HG03565 (cell line): ENCODE results near the gene CACNA2D1.
"Not testable (repeated sequence)": the region's sequence is repeated elsewhere in the genome, so short reads cannot be mapped to it uniquely, and the experiment has no call there.

Experiments
- ATAC-seq: cut with Tn5 transposase; IDR thresholded peaks from one replicate; pipeline ENCODE4 v1.9.1; 2021; ENCODE audit warnings: mild to moderate bottlenecking, moderate library complexity; ENCODE audit not compliant: unreplicated experiment

The CACNA2D1 gene

GRCh38 chr7:82053453-82054032 is 390.0 kb downstream of the CACNA2D1 start:
- no peak for ATAC-seq

- ATAC-seq: no peak
These were observed 392.0 kb downstream of the CACNA2D1 start for GRCh38 chr7:82051601-82052000.

- no peak for ATAC-seq
These were observed 392.8 kb downstream of the CACNA2D1 start for GRCh38 chr7:82050792-82051191.

- ATAC-seq: no peak
These were observed 393.6 kb downstream of the CACNA2D1 start for GRCh38 chr7:82049891-82050533.

- no peak for ATAC-seq
These were observed 394.1 kb downstream of the CACNA2D1 start for GRCh38 chr7:82049442-82049841.

GRCh38 chr7:82044497-82045080 is 399.0 kb downstream of the CACNA2D1 start:
- peak; percentile 63 for ATAC-seq

- no peak for ATAC-seq
These were observed 404.0 kb downstream of the CACNA2D1 start for GRCh38 chr7:82039621-82040020.

GRCh38 chr7:82036146-82036886 is 407.3 kb downstream of the CACNA2D1 start:
- ATAC-seq: no peak

- ATAC-seq: no peak
These were observed 408.1 kb downstream of the CACNA2D1 start for GRCh38 chr7:82035456-82035855.

- ATAC-seq: no peak
These were observed 410.7 kb downstream of the CACNA2D1 start for GRCh38 chr7:82032901-82033300.

- no peak for ATAC-seq
These were observed 414.2 kb downstream of the CACNA2D1 start for GRCh38 chr7:82029236-82029913.

- no peak for ATAC-seq
These were observed 415.5 kb downstream of the CACNA2D1 start for GRCh38 chr7:82028097-82028496.

GRCh38 chr7:82021713-82022112 is 421.9 kb downstream of the CACNA2D1 start:
- no peak for ATAC-seq

GRCh38 chr7:82021036-82021435 is 422.5 kb downstream of the CACNA2D1 start:
- ATAC-seq: no peak

- ATAC-seq: no peak
These were observed 423.8 kb downstream of the CACNA2D1 start for GRCh38 chr7:82019551-82020475.

- no peak for ATAC-seq
These were observed 425.4 kb downstream of the CACNA2D1 start for GRCh38 chr7:82018226-82018625.

- no peak for ATAC-seq
These were observed 426.1 kb downstream of the CACNA2D1 start for GRCh38 chr7:82017334-82017943.

- no peak for ATAC-seq
These were observed 427.8 kb downstream of the CACNA2D1 start for GRCh38 chr7:82015751-82016150.

- not testable (repeated sequence) for ATAC-seq
These were observed 429.0 kb downstream of the CACNA2D1 start for GRCh38 chr7:82014574-82014973.

GRCh38 chr7:82012453-82012852 is 431.1 kb downstream of the CACNA2D1 start:
- ATAC-seq: no peak
